Measurements from ENCODE around the gene AP5B1. TPM values are rescaled to one million over a fixed set of nuclear protein-coding genes. Genes with fewer than 3 reads are reported as not detected.

The AP5B1 gene
- total and polyA plus RNA-seq, 9 of the 15 experiments (the other 6 are each of a cell fraction or from before 2014, with no cell fraction given), result 0.51 to 24.2 (median 5.1) TPM

DNA sequence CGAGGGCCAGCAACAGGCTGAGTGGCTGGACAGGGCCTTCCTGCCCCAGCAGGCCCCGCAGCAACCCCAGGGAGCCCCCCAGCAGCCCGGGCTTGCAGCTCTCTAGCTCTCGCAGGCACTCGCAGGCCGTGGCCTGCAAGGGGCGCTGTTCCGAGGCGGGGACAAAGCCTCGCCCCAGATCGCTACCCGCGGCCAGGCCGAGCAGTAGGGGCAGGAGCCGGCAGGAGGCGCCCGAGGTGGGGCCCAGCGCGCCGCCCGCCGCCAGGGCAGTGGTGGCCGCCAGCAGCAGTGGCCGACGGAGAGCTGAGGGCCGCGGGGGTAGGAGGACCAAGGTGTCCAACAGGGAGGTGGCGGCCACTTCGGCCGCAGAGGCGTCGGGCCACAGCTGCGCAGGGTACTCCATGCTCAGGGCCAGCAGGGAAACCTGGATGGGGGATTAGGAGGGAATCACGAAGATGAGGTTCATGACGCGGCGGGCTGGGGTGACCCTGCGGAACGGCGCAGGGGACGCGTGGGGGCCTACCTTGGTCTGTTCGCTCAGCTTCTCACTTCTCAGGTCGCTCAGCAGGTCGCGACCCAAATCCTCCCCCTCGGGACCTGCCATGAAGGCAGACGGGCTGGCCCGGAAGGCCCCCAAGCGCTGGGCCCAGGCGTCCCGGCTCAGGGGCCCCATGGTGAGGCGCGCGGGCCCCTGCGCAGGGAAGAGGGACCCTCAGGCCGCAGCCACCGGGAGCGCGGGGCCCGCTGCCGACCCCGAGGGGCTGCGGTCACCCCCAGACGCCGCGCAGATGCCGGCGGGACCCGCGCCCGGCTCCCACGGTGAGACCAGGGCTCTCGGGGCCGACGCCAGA lies 632 bp downstream of the AP5B1 start:
- Histone ChIP-seq H3K4me3 (peak overlapping the region; percentile 86), H3K4me2 (ENCODE audit: insufficient read depth, low read length) (peak overlapping the region; percentile 98), H3K27me3 (ENCODE audit: control insufficient read depth in 2 of 2, insufficient read depth in 2 of 2, low read length in 2 of 2) (no peaks in the 10 kb centered on the region), H3K36me3 (ENCODE audit: control insufficient read depth, insufficient read depth, low read length) (peaks cover 36% of the 10 kb centered on the region; the same call in 2 of the 3 replicates), H2AFZ (ENCODE audit: low read depth, low read length) (peak overlapping the region; percentile 92), H3K9me1 (ENCODE audit: control insufficient read depth, insufficient read depth, low read length) (peaks cover 13% of the 10 kb centered on the region), H3K9ac (ENCODE audit: insufficient read depth in 1 of 2, low read depth in 2 of 2, low read length in 2 of 2) (peak overlapping the region; percentile 91 to 99), H3K4me1 (replicated peaks in 1 of 2; ENCODE audit: control insufficient read depth in 2 of 2, insufficient read depth in 2 of 2, low read length in 2 of 2) (peaks cover 7 to 48% of the 10 kb centered on the region in 2 experiments; a peak in 4 of 5 replicates), H3K27ac (ENCODE audit: extremely low read depth, low read depth, low read length) (peak overlapping the region; percentile 95), H4K20me1 (replicated peaks; ENCODE audit: control insufficient read depth, insufficient read depth, low read length) (peaks cover 13% of the 10 kb centered on the region; the same call in 1 of the 2 replicates), H3K79me2 (ENCODE audit: control insufficient read depth, insufficient read depth, low read length) (peaks cover 22% of the 10 kb centered on the region), H3K9me3 (replicated peaks; ENCODE audit: control insufficient read depth, insufficient read depth, low read depth, low read length) (no peaks in the 10 kb centered on the region)
- peak; percentile 84 to 92 (median 87) for DNase-seq (ENCODE audit: extremely low read depth in 1 of 4, low spot score in 3 of 4)
- FAIRE-seq, result peak; percentile 67
- intact Hi-C loops (cut with micrococcal nuclease) (loop anchor here (5.0 to 10.0 kb wide), 3 partner anchors 37 to 205 kb away; partner anchors contain the start of gene FIBP), in situ Hi-C loops (cut with MboI) (no loop called here)
- POLR2A ChIA-PET, result interaction anchor here (0.5 to 3.3 kb wide), 21 partner anchors 9 to 1062 kb away, joined by 3 to 18 read pairs (median 3); partner anchors contain the start of genes KAT5, MUS81 and PCNX3
- BruUV-seq (replicated peaks), result TSS peak; percentile 38
- CTCF ChIA-PET (ENCODE audit: low intra/inter-chr PET ratio), result interaction anchor here (0.6 to 2.6 kb wide), 6 partner anchors 38 to 209 kb away, joined by 3 to 31 read pairs (median 3); no protein-coding TSS in a partner anchor
- ATAC-seq, result peak; percentile 92
- 2% methylated on average over 50 of the region's 76 CpGs for WGBS (ENCODE audit: insufficient coverage, low coverage, missing lambda C conversion rate)
- TF ChIP-seq ZNF79 (CRISPR knock-in tag; IDR thresholded peaks at IDR 0.05; ENCODE audit: low read depth) (no peak), ZNF780A (CRISPR knock-in tag; IDR thresholded peaks at IDR 0.05) (no peak), NFATC3 (IDR thresholded peaks at IDR 0.05) (no peak), RCOR1 (IDR thresholded peaks at IDR 0.05; ENCODE audit: borderline replicate concordance in 1 of 2, low read depth in 2 of 2, low read length in 2 of 2) (peak in 1 of 2 experiments; percentile 8; a peak in 1 of 4 replicates), POU5F1 (IDR thresholded peaks at IDR 0.05; ENCODE audit: borderline replicate concordance, low read depth, low read length, partially characterized antibody) (no peak), NFIC (IDR thresholded peaks at IDR 0.05) (peak; percentile 24; the same call in 1 of the 2 replicates), SLC30A9 (CRISPR knock-in tag; IDR thresholded peaks at IDR 0.05) (no peak), BRF2 (IDR thresholded peaks at IDR 0.05; ENCODE audit: borderline replicate concordance, insufficient read depth, insufficient read length) (no peak), SP2 (IDR thresholded peaks at IDR 0.05; ENCODE audit: extremely low read depth, low read depth, low read length, poor library complexity, severe bottlenecking) (no peak), SPI1 (IDR thresholded peaks at IDR 0.05; ENCODE audit: borderline replicate concordance, low read depth, low read length) (no peak), ESRRB (CRISPR knock-in tag; IDR thresholded peaks at IDR 0.05; ENCODE audit: borderline replicate concordance) (no peak)
- TF ChIP-seq, protein P1, sequence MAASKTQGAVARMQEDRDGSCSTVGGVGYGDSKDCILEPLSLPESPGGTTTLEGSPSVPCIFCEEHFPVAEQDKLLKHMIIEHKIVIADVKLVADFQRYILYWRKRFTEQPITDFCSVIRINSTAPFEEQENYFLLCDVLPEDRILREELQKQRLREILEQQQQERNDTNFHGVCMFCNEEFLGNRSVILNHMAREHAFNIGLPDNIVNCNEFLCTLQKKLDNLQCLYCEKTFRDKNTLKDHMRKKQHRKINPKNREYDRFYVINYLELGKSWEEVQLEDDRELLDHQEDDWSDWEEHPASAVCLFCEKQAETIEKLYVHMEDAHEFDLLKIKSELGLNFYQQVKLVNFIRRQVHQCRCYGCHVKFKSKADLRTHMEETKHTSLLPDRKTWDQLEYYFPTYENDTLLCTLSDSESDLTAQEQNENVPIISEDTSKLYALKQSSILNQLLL (CRISPR knock-in tag; IDR thresholded peaks at IDR 0.05; ENCODE audit: borderline replicate concordance), result no peak
- TF ChIP-seq, protein P2, sequence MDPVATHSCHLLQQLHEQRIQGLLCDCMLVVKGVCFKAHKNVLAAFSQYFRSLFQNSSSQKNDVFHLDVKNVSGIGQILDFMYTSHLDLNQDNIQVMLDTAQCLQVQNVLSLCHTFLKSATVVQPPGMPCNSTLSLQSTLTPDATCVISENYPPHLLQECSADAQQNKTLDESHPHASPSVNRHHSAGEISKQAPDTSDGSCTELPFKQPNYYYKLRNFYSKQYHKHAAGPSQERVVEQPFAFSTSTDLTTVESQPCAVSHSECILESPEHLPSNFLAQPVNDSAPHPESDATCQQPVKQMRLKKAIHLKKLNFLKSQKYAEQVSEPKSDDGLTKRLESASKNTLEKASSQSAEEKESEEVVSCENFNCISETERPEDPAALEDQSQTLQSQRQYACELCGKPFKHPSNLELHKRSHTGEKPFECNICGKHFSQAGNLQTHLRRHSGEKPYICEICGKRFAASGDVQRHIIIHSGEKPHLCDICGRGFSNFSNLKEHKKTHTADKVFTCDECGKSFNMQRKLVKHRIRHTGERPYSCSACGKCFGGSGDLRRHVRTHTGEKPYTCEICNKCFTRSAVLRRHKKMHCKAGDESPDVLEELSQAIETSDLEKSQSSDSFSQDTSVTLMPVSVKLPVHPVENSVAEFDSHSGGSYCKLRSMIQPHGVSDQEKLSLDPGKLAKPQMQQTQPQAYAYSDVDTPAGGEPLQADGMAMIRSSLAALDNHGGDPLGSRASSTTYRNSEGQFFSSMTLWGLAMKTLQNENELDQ (CRISPR knock-in tag; IDR thresholded peaks at IDR 0.05; ENCODE audit: borderline replicate concordance), result 0 out of 2 replicates have a peak, but pooled peaks have one; percentile 52
